NK-92 (cell line): ENCODE results near the gene PCSK5.

ENCODE experiments used
- DNase-seq: peaks from one replicate; lab custom pipeline; 2025; ENCODE audit not compliant: unreplicated experiment; lab: John Stamatoyannopoulos, UW

Gene PCSK5

DNA sequence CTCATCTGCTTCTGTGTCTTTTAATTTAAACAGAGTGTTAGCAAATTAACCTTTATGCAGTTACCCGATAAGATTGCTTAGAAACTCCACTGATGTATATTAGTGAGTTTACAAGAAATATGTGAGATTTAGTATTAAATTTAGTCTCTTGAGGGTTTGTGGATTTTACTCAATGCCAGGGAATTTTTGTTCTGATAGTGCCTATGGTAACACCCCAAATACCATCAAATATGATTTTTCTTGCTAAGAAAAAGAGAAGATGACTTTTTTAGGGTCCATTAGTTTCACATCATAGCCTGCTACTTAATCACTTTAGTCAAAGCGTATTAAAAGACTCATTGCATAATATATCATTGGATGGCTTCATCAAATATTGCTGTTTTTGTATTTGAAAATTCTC lies 224.9 kb downstream of the PCSK5 start:
- DNase-seq, result no peak

DNA sequence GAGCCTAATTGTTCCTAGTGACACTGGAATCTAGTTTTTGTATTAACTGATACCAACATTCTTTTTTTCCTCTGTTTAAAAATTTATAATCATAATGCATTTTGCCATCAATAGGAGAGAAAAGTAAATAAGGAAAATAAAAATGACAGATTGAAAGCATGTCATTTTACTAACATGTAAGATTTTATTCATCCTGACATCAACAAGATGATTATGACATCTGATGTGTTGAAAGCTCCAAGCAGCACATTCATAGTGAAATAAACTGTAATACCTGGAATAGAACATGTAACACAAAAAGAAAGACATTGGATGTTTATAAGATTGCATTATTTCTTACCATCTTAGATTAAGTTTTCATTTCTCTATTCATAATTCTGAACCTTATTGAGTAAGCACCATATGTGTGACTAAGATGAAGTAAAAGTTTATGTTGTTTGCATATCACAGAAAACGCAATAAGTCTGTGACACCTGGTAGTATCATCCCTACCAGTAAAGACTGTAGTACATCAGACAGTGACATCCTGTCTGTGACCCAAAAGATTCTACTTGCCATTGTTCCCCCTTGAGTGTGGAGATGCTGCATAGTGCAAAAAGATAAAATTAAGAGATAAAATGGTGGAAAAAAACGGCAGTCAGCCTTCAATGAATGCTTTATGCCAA lies 225.6 kb downstream of the PCSK5 start:
- DNase-seq, result no peak

DNA sequence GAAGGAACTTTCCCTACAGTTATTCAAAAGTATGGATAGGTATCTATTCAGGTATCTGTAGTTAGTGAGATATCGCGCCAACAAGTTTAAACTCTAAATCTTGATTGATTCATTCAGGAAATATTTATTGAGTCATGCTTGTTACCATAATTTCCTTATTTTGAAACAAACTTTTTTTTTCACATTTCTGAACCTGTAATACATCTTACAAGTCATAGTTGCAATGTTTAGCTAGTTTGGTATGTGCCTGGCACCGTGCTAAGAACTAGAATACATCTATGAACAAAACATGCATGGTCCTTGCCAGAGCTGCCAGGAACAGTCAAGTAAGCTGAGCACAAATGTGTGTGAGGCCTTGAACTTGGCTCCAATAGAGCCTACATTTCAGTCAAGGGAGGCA lies 226.4 kb downstream of the PCSK5 start:
- no peak for DNase-seq

DNA sequence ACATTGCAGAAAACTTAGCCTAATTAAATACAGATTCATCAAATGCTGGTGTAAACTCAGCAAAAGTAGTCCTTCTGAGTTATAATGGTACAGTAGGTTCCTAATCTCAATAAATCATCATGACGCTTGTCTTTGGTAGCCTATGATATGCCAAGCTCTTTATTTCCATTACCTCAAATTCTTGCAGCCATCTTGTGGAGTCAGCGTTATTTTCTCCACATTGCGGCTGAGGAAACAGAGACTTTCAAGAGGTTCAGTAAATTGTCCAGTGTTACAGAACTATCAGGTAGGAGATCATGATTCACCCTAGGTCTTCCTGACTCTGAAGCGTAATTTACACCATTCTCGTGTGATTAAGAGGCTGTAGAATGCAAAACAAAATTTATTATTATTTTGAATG lies 237.2 kb downstream of the PCSK5 start:
- no peak for DNase-seq

DNA sequence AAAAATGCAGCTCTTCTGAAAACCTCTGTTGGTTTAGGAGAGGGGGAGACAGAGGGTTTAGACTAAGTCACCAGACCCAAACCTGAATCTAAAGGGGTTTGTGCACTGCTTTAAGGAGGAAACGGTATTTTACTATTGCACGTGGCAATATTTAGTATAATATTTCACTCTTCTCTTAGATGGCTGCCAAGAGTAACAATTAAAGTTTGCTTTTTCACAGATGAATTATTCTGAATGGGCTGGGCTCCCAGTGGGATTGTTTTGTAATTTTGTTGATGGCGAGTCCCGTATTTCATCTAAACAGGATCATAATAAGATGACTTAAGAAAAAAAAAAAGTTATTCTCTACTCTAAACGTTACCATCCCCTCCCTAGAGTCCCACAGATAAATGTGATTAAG lies 245.4 kb downstream of the PCSK5 start:
- no peak for DNase-seq

DNA sequence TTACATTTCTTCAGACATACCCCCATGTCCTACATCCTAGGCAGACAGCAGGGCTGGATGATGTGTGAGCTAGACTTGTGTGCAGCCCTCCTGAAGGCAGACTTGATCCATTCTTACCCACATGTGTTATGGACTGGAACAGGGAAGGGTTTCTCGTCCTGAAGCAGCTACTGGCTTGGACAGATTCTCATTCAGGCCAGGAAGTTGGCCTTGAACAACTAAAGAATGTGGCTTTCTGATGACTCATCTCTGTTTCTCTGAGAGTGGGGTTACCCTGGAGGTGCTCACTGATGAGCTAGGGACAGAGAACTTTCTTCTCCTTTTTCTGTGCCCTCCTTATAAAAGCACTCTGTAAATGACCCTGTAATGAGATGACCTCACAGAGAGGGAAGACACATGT lies 246.5 kb downstream of the PCSK5 start:
- no peak for DNase-seq

DNA sequence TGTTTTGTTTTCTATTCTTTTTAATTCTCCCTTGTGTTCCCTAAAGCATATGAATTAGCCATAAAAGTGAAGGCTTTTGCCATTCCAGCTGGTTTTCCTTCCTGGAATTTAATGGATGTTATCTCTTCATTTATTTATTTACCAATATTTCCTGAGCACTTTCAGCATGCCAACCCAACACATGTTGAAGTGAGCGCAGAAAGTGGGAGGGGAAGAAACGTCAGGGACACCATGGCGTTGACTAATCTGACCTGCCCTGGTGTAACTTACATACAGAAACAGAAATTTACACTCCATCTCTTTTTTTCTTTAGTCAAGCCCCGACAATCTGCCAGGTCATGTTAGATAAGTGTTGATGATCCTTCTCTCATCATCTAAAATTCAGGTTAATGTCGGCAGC lies 247.5 kb downstream of the PCSK5 start:
- no peak for DNase-seq

DNA sequence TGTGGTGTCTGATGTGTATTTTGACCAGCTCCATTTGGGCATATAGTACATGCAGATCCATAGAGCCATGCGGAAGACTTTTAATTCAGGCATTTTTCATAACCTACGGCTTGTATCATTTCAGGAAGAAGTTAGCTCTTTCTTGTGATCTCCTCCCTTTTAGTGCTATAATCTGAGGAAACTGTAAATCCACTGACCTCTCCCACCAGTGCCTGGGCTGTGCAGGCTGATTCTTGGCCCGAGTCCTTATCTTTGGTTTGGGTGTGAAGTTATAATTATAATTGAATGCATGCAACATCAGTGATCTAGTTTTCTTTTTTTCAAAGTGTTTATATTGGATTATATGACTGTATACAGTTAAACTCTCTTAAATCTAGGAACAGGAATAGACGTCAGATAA lies 247.9 kb downstream of the PCSK5 start:
- DNase-seq, result no peak

DNA sequence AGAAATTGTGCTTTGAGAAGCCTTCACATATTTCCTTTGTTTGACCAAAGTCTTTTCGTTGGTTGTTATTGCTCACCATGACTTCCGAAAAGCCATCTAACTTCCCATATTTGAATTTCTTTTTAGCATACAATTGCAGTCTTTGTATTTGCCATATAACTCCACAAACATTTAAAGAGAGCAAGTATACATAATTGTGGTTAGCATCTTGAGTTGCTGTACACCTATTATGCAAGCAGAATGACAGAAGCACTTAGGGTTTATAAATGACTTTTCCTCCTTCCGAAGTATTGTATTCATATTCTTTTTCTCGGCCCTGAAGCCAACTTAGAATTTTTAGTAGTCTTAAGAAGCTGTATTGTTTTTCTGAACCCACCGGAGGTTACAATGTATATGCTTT lies 253.4 kb downstream of the PCSK5 start:
- no peak for DNase-seq

DNA sequence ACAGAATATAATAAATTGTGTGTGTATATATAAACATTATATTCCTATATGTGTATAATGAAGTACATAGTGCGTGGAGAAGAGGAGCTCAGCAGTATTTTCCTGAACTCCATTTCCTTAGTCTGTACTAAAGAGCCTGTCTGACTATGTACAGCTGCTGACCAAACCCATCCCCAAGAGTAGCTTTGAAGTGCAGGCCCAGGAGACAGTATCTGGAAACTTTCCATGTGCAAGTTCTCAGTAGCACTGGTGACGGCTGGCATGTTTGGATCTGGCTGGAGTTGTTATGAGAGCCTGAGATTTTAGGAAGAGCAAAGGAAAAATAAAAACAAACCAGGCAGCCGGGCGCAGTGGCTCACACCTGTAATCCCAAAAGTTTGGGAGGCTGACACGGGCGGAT lies 259.5 kb downstream of the PCSK5 start:
- no peak for DNase-seq

DNA sequence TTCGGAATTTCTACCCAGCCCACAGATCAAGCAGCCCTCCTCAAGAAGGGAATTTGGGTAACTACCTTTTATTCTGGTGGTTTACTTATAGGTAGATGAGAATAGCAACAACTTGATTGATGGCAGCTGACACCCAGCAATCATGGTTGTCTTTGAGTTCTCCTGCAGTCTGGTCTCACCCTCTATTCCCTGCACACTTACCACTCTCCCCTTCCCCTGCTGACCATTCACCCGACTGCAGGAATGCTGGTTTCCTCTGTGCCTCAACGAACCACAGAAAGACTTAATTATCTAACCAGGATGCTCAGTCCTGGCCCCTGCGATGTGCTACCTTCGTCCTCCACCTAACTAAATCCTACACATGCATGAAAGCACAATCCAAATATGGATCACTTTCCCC lies 260.8 kb downstream of the PCSK5 start:
- DNase-seq, result no peak

DNA sequence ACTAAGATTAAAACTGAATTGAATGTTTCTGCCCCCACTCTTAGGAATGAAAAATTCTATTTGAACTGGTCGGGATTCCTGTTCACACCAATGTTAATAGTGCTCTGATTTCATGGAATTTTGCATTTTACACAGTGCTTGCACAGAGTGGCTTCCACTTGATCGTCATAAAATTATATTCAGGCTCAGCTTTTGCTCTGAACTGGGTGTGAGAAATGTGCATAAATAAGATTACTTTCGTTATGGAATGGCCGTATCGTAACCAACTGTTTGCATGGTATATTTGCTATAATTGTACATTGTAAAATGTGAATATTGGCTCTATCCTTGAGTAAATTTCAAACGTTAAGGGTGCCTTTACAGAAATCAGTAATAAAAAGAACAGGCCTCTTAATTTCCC lies 262.9 kb downstream of the PCSK5 start:
- DNase-seq, result no peak

DNA sequence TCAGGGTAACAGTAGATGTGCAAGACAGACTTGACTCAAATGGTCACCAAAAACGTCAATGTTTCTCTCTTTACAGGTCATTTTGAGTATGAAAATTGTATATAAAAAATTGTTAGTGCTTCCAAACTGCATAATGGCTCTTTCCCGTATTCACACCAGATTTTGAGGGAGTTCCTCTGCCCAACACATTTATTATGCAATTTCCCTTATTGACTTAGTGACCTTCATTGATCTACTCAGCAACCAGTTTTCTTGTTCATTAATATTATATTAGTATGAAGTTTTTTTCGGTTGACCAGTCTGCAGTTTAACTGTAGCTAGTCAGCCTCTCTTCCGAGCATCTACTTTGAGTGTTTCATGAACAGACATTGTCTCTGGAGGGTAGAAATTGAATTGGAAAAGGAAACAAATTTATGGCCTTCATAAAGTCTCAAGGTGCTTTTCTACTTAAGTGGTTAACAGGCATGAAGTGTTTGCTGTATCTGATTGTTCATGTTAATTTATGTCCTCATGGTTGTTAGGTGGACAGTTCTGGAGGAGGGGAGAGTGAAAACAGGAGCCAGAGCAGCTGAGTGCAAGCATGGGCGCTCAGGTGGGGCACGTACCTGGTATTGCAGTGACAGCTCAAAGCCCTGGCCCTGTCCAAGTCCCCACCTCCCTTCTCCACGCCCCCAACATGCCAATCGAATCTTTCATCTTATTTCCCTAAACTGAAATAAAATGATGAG lies 263.6 kb downstream of the PCSK5 start:
- no peak for DNase-seq

DNA sequence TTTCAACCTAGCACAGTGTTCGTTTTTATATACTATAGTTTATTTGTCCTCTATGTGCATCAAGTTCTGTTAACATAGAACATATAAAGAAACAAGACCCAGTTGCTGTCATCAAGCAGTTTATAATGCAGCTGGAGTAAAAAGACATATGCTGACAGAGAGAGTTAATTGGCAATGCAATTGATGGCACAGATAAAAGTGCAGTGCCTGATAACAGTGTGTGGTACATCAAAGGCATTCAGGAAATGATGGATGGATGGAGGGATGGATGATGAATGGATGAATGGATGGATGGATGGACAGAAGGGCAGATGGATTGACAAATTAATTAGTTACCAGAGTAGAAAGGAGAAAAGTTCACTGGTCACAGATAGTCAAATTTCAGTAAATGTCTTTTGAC lies 264.9 kb downstream of the PCSK5 start:
- no peak for DNase-seq

DNA sequence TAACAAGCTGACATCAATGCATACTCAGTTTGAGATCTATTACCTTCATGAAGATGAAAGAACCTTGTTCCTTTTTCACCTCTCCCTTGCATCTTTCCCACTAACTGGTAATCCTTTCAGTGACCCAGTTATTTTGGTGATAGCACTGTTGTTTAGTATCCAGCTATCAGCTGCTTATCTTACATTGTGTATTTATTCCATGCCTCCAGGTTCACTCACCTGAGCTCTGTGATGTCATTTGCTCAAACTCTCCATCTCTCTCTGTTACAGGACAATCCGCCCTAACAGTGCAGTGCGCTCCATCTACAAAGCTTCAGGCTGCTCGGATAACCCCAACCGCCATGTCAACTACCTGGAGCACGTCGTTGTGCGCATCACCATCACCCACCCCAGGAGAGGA lies 268.2 kb downstream of the PCSK5 start:
- DNase-seq, result no peak

DNA sequence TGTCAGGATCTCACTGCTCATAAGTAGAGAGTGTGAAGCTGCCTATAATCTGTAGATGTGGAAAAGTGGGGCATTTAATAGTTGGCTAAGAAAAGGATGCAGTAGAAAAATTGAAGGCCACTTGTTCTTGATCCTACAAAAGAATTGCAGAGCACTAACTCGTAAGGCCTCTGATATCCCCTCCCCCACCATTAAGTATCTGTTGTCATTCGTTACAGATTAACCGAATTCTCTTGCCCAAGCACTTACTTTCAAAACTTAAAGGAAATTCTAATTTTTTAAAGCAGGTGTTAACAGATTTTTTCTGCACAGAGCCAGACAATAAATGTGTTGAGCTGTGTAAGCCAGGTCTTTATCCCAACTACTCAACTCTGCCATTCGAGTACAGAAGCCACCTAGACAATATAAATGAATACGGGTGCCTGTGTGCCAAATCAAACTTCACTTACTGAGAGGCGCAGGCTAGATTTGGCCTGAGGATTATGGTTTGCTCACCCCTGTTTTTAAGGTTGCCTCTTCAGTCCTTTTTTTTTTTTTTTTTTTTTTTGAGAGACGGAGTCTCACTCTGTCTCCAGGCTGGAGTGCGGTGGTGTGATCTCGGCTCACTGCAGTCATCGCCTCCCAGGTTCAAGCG lies 268.9 kb downstream of the PCSK5 start:
- DNase-seq, result no peak

DNA sequence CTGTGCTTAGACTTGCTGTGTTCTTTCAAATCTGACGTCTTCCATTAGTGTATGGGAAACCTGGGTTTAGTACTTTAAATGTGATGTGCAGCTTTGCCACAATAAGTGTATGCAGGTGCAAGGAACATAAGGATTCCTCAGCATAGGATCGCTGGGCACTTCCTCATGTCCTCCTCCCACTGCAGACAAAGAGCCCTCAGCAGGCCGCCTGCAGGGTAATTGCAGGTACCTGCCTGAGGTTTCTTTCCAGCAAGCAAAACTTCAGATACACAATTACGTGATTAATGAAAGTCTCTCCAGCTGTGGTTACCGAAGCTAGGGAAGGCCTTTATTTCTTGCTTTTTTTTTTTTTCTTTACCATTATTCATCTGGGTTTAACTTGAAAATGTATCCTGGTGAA lies 270.6 kb downstream of the PCSK5 start:
- no peak for DNase-seq

DNA sequence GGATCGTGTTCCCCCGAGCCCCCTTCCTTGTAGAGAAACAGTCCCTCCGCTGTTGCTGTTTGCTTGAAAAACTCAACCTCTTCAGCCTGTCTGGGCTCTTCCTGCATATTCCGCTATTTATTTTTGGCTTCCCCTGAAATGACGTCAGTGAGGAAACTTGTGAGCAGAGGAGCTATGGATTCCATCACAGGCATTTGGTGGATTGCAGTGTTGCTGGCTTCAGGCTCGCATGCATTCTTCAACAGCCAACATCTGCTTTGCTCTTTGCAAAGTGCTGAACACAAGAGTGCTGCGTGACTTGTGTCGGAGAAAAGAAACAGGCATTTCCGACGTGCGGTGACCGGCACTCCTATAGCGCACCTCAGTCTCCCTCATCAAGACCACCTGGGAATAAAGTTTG lies 271.1 kb downstream of the PCSK5 start:
- no peak for DNase-seq

DNA sequence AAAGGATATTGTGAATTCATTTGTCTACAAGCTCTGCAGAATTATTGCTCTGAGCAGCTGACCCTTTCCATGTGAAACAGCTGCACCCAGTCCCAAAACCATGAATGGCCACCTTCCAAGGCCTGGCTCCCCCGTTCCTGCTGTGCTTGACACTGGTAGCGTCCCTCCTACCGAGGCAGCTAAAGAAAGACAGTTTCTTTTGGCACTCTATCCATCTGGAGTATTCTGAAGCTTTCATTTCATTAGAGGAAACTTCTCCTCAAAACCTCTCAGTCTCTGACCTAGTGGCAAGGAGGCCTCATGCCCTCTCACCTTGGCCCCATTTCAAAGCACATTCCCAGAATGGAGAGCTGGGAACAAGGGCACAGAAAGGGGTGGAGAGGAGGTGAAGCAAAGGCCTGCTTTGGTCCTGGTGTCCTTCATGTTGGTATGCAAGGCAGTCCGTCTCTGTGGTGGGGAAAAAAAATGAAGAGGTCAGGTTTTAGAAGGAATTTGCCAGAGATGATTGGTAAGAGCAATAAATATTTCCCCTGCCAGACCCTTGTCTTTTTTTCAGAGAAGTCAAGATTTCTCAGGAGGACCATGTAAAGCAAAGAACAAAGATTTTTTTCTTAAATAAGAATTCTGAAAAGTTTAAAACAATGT lies 271.7 kb downstream of the PCSK5 start:
- DNase-seq, result no peak

DNA sequence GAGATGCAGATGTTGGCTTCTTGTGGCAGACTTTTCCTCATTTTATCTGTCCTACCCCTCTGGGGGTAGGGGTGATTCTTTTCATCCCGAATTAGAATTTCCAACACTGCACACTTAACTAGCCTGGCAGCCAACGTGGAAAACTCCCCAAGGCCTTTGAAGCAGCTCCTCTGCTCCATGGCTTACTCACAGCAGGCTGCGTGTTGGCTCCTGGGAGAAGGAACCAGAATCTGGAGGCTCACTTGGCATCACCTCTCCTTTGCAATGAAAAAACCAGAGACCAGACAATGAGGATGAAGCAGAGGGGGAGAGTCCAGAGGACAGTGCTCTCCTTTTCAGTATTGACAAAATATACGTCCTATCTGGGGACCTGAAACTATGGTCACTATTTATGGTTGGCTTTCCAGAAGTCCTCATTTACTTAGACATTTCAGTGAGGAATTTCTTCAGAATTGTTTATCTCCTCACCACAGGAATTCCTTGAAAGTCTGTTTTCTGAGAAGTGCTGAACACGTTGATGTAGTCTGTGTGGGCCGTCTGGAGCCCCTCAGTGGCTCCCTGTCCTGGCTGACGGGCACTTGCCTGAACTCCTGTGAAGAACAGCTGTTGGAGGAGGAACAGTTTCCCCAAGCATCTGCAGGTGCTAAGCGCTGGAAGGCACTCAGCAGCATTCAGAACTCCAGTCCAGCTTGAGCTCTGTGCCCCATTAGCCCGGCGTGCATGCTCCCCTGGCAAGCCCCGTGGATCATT lies 272.5 kb downstream of the PCSK5 start:
- no peak for DNase-seq

DNA sequence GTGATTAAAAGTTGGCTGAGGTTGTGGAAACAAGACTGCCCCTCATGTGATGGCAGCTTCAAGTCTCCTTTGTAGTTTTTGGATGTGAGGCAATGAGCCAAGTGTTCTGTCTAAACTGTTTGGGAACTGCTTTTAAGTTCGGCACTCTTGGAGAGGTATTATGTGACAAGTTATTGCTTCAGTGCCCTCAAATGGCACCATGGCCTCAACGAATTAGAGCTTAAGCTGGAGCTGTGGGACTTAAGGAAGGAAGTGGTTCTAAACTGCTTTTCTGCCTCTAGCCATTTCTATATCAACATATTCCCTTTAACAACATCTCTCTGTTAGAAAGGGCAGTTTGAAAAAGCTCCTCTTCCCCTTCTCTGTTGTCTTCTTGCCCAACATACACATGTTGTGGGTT lies 276.1 kb downstream of the PCSK5 start:
- no peak for DNase-seq
